GM19395 (cell line): Measurements from ENCODE around the gene SMPD3.
"Not testable (repeated sequence)": the region's sequence is repeated elsewhere in the genome, so short reads cannot be mapped to it uniquely, and the experiment has no call there.

Source experiments
- ATAC-seq: cut with Tn5 transposase; IDR thresholded peaks from one replicate; pipeline ENCODE4 v1.9.1; 2021; ENCODE audit warnings: mild to moderate bottlenecking, moderate library complexity; ENCODE audit not compliant: unreplicated experiment

SMPD3 gene

GRCh38 chr16:68448360-68448970 is at the start of gene SMPD3:
SMPD3 (minus strand) TSS chr16:68448508; CDS start chr16:68372181, 76,327 bp downstream.
- ATAC-seq, result peak; percentile 89

DNA sequence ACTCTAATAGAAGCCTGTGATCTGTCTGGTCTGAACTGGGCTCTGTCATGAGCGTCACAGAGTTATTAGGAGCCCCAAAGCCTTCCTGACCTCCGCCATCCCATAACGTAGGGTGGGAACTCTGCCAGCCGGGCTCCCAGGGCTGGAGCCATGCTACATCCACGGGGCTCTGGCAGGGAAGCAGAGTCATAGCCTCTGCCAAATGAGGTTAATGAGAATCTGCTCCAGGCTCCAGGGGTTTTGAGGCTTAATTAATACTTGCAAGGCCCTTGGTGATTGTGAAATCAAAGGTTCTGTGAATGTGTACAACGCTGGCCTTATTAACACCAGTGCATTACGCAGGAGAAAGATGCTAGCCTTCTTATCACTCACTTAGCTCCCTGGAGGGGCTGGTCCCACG is 48.4 kb upstream of the SMPD3 start:
- no peak for ATAC-seq

DNA sequence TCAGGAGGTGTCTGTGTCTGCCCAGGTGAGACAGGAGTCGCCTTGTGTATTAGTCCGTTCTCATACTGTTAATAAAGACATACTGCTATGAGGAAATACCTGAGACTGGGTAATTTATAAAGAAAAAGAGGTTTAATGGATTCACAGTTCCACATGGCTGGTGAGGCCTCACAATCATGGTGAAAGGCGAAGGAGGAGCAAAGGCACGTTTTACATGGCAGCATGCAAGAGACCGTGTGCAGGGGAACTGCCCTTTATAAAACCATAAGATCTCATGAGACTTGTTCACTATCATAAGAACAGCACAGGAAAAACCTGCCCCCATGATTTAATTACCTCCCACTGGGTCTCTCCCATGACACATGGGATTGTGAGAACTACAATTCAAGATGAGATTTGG is 46.0 kb upstream of the SMPD3 start:
- ATAC-seq, result not testable (repeated sequence)

DNA sequence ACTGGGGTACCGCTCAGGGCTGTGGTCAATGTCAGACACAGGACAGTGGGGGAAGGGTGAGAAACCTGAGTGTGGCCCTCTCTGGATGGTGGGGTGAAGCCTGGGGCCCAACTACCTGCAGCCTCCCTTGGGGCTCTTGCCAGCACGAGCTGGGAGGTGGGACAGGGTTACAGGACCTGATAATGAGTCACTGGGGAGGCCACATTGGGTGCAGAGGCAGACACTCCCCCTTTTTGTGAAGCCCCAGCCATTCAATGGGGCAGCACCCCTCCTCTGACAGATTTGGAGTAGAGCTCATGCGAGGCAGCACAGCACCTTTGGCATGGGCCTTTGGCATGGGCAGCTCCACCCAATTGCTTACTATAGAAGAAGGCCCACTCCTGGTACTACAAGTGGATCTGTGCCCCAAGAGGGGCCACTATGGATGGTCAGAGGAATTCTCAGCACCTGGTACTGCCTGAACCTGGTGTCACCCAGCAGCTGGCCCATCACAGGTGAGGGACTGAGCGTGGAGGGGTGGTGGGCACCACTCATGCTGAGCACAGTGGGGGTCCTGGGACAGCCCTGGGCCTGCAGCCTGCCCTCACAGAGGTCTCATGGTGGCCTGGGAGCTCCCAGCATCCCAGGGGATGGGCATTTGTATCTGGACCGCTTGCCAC is 45.2 kb upstream of the SMPD3 start:
- no peak for ATAC-seq

GRCh38 chr16:68492543-68493411 is 44.5 kb upstream of the SMPD3 start:
- ATAC-seq, result no peak

GRCh38 chr16:68492151-68492542 is 43.8 kb upstream of the SMPD3 start:
- no peak for ATAC-seq

DNA sequence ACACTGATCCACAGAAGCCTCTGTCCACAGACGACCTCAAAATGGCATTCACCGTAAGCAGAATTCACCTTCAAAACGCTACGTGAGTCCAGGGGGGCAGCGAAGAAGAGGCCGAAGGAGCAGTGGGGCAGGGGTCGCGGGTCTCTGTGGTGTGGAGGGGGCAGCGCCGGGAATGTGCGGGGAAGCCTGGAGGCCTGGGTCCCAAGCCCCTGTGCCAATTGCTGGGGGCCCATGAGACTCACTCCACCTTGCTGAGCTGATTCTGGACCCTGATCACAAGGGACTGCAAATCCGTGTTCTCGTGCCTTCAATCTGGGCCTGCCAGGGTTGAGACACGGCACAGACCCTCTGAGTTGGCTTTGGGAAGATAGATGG is 43.3 kb upstream of the SMPD3 start:
- no peak for ATAC-seq

DNA sequence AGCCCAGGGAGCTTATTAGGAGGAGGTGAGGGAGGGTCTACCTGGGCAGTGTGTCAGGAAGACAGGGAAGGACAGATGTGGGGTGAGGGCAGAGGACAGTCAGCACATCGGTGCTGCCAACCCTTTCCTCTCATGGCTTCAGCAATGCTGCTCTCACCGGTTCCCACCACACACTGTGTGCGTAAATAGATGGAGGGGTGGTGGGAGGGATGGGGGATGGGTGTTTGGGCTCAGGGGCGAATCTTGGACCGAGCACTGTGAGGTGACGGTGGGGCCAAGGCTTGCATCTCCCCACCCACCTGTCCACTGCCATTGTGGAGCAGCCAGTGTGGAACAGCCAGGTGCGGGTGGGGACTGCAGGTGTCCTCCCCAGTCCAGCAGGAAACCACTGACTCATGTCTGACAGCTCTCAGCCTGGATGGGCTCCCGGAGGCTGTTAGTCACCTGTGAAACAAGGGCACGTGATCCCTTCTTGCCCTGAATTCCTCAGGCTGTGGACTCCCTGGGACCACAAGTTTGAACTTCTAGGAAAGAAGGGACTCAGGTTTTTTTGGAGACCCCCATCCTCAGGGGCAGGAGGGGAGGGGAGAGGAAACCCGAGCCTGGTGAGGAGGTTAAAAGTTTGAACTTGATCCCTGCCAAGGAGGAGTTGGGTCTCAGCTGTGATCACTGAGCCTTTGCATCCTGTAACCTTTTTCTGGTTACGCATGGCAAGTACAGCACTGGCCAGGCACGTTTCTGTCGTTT is 42.7 kb upstream of the SMPD3 start:
- ATAC-seq, result no peak

GRCh38 chr16:68490358-68490757 is 42.0 kb upstream of the SMPD3 start:
- ATAC-seq, result no peak

DNA sequence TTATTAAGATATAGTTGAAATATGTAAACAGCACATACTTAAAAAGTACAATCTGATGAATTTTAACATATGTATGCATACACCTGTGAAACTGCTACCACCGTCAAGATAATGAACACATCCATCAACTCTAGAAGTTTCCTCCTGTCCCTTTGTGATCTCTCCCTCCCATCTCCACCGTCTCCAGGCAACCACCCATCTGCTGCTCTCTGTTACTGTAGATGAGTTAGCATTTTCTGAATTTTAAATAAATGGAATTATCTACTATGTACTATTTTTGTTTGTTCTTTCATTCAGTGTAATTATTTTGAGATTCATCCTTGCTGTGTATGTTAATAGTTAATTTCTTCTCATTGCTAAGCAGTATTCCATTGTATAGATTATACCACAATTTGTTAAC is 40.2 kb upstream of the SMPD3 start:
- no peak for ATAC-seq

GRCh38 chr16:68487669-68488068 is 39.4 kb upstream of the SMPD3 start:
- no peak for ATAC-seq

DNA sequence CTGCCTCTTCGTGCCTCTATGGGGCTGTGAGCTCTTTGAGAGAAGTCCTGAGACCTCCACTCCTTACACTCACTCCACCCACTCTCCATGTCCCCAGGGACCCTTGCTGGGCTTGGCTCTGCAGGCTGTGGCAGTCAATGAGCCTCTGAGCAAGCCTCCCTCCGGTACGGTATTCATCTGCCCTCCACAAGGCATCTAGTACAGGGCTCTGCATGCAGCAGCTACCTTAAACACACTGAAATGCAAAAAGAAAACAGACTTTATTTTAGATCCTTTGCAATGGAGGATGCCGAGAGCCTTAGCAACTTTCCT is 38.9 kb upstream of the SMPD3 start:
- ATAC-seq, result no peak

DNA sequence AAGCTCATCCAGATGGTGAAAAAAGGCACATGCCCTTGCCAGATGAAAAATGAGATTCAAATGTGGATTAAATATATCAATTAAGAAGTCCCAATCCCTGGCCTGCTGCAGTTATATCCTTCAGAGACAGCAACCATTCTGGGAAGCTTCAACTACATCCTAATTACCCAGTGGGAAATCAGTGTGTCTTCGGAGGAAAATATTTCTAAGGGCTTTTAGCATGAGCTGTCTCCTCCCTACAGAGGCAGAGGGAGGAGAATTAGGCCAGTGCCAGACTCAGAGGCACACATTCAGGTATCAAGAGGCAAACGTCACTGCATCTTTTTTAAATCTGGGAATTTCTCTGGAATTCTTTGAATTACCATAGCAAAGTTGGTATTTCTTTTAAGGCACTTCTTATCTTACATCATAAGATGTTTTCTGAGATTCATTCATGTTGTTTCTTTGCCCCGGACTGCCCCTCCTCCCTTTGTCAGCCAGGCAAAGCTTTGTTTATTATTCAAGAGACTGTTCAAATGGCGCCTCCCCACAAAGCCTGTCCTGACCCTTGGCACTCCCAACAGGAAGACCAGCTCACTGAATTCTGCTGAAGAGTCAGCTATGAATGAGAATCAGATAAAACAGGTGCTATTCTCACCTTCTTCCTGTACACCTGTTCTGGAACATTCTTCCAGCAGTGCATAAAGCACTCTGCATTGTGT is 38.3 kb upstream of the SMPD3 start:
- ATAC-seq, result no peak

GRCh38 chr16:68481636-68482035 is 33.3 kb upstream of the SMPD3 start:
- ATAC-seq, result no peak

GRCh38 chr16:68480084-68480995 is 32.0 kb upstream of the SMPD3 start:
- no peak for ATAC-seq

- ATAC-seq, result no peak
Measured at GRCh38 chr16:68479271-68479670, 31.0 kb upstream of the SMPD3 start.

DNA sequence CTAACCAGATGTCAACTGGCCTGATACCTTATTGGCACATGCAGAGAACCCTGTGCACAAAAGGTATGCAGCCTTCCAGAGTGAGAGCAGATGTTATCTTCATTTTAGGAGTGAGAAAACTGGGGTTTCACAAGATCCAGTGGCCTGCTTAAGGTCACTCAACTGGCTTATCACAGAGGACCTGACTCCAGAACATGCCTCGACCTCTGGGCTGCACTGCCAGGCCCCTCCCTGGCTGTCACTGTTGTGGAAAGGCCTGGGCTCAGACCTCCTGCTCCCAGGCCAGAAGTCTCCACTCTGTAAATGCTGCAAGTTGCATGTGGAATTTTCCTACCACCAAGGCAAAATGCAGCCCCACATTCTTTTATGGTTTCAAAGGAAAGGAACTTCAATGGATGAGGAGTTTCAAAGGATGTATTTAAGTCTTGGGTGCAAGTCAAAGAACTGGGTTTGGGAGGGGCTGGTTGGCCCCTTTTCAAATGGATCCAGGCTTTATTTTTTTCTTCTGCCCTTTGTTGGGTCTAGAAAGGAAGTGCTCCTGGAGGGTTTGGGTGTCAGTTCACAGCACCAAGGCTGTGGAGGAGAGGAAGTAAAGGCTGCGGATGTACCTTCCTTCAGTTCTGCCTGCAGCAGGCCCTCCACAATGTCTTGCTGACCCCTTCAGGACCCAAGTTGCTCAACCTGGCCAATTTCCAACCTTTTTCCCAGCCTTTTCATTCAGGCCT is 30.4 kb upstream of the SMPD3 start:
- ATAC-seq, result no peak

DNA sequence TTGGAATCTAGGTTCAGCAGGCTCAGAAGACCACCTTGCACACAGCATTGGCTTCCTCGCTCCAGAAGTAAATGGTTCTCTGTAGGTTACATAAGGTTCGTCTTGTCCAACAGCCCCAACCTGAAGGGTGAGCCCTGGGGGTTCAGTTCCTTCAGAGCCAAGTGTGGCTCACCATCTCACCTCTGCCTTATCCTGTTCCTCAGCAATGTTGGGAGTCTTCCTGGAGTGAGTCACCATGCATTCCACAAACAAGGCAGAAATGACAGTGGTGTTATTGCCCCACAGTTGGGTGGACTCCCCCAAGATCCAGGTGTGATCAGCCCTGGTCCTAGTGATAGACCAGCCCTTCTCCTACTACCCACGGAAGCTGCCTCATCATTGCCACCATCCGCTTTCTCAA is 26.8 kb upstream of the SMPD3 start:
- no peak for ATAC-seq
